ENCODE results near the gene VSNL1.

- TF ChIP-seq CTCF (IDR thresholded peaks at IDR 0.05; ENCODE audit: insufficient read depth, low read length, poor library complexity, severe bottlenecking) (no peak), EZH2phosphoT487 (conservative IDR thresholded peaks at IDR 0.05; ENCODE audit: low read length) (no peak)
Measured at GRCh38 chr2:17544256-17544655, 3.8 kb downstream of the VSNL1 start.
